Neural cell (in vitro differentiated cells): Measurements from ENCODE around the gene MUS81.

Experiments used
- CTCF ChIP-seq: fragments of 450-650 bp; IDR thresholded peaks from 2 replicates; pipeline ENCODE4 v1.5.1; 2014; ENCODE audit warnings: antibody characterized with exemption, mild to moderate bottlenecking, moderate library complexity; ENCODE audit not compliant: poor library complexity, severe bottlenecking
- EP300 ChIP-seq: fragments of 450-650 bp; conservative IDR thresholded peaks from 2 replicates; pipeline ENCODE4 v1.6.1; 2014; ENCODE audit warnings: antibody characterized with exemption, mild to moderate bottlenecking, moderate library complexity; ENCODE audit not compliant: poor library complexity, severe bottlenecking
- EZH2 ChIP-seq: fragments of 200-600, 300-800 bp; shearing (Covaris generic), sonication (generic); IDR thresholded peaks from 2 replicates; pipeline ENCODE4 v1.6.1; 2014; ENCODE audit warnings: antibody characterized with exemption, low read length, borderline replicate concordance, mild to moderate bottlenecking; ENCODE audit not compliant: insufficient read depth, poor library complexity, severe bottlenecking
- POLR2AphosphoS5 ChIP-seq: IDR thresholded peaks from 2 replicates; pipeline ENCODE4 v1.6.1; 2012
- SMC3 ChIP-seq: fragments of 450-650 bp; conservative IDR thresholded peaks from 2 replicates; pipeline ENCODE4 v1.6.1; 2014; ENCODE audit warnings: antibody characterized with exemption, mild to moderate bottlenecking, moderate library complexity; ENCODE audit not compliant: poor library complexity
- TAF1 ChIP-seq: IDR thresholded peaks from 2 replicates; pipeline ENCODE4 v1.6.1; 2012; ENCODE audit warnings: low read depth
- TF ChIP-seq, protein P1 (sequence below): IDR thresholded peaks from 2 replicates; pipeline ENCODE4 v1.6.1; 2012; ENCODE audit warnings: borderline replicate concordance

- TF ChIP-seq SMC3, result no peak
- no peak for TF ChIP-seq CTCF
- no peak for TF ChIP-seq EP300
- TF ChIP-seq, protein P1, sequence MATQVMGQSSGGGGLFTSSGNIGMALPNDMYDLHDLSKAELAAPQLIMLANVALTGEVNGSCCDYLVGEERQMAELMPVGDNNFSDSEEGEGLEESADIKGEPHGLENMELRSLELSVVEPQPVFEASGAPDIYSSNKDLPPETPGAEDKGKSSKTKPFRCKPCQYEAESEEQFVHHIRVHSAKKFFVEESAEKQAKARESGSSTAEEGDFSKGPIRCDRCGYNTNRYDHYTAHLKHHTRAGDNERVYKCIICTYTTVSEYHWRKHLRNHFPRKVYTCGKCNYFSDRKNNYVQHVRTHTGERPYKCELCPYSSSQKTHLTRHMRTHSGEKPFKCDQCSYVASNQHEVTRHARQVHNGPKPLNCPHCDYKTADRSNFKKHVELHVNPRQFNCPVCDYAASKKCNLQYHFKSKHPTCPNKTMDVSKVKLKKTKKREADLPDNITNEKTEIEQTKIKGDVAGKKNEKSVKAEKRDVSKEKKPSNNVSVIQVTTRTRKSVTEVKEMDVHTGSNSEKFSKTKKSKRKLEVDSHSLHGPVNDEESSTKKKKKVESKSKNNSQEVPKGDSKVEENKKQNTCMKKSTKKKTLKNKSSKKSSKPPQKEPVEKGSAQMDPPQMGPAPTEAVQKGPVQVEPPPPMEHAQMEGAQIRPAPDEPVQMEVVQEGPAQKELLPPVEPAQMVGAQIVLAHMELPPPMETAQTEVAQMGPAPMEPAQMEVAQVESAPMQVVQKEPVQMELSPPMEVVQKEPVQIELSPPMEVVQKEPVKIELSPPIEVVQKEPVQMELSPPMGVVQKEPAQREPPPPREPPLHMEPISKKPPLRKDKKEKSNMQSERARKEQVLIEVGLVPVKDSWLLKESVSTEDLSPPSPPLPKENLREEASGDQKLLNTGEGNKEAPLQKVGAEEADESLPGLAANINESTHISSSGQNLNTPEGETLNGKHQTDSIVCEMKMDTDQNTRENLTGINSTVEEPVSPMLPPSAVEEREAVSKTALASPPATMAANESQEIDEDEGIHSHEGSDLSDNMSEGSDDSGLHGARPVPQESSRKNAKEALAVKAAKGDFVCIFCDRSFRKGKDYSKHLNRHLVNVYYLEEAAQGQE, result no peak
- TF ChIP-seq POLR2AphosphoS5, result no peak
- no peak for TF ChIP-seq TAF1
- no peak for TF ChIP-seq EZH2
These were observed 19.4 kb downstream of the MUS81 start, which contains the start of gene CTSW for GRCh38 chr11:65879617-65880016.
